Measurements from ENCODE around the gene DPCD. TPM values are rescaled to one million over a fixed set of nuclear protein-coding genes. Genes with fewer than 3 reads are reported as not detected.

The DPCD gene
- total RNA-seq, 2 donors from 2014 or later = 23.9 to 66.1 TPM

GRCh38 chr10:101571271-101571925 is 16.7 kb upstream of the DPCD start:
- H3K4me3 ChIP-seq = no peak overlapping the region
- no peaks in the 10 kb centered on the region for H3K9me3 ChIP-seq
- no peak for DNase-seq (ENCODE audit: low spot score)
- H3K27me3 ChIP-seq (replicated peaks; ENCODE audit: insufficient read depth) = peaks cover 4% of the 10 kb centered on the region
- no peaks in the 10 kb centered on the region for H3K36me3 ChIP-seq
- WGBS = 74% methylated on average over 7 of the region's 8 CpGs
- H3K27ac ChIP-seq = no peak overlapping the region
- H3K4me1 ChIP-seq (replicated peaks) = no peaks in the 10 kb centered on the region
- intact Hi-C loops (cut with DNase I) = loop anchor here (5.0 kb wide), 1 partner anchor 409 kb away; no protein-coding TSS in a partner anchor
- no peak for TF ChIP-seq CTCF (IDR thresholded peaks at IDR 0.05)

GRCh38 chr10:101572126-101572525 is 16.0 kb upstream of the DPCD start:
- no peaks in the 10 kb centered on the region for H3K4me1 ChIP-seq (replicated peaks)
- WGBS = 80% methylated on average over 7 of the region's 7 CpGs
- H3K27ac ChIP-seq = no peak overlapping the region
- no peak for TF ChIP-seq POLR2AphosphoS5 (IDR thresholded peaks at IDR 0.05)
- no peak for TF ChIP-seq POLR2A (IDR thresholded peaks at IDR 0.05)
- TF ChIP-seq CTCF (IDR thresholded peaks at IDR 0.05) = no peak
- intact Hi-C loops (cut with DNase I) = loop anchor here (5.0 kb wide), 1 partner anchor 410 kb away; no protein-coding TSS in a partner anchor
- DNase-seq (ENCODE audit: low spot score) = no peak
- no peaks in the 10 kb centered on the region for H3K27me3 ChIP-seq (replicated peaks; ENCODE audit: insufficient read depth)
- H3K9me3 ChIP-seq = no peaks in the 10 kb centered on the region
- no peaks in the 10 kb centered on the region for H3K36me3 ChIP-seq
- H3K4me3 ChIP-seq = no peak overlapping the region

- Histone ChIP-seq H3K4me1 (replicated peaks) (no peaks in the 10 kb centered on the region), H3K27me3 (replicated peaks; ENCODE audit: insufficient read depth) (no peaks in the 10 kb centered on the region), H3K36me3 (no peaks in the 10 kb centered on the region), H3K27ac (no peak overlapping the region), H3K4me3 (no peak overlapping the region), H3K9me3 (no peaks in the 10 kb centered on the region)
- DNase-seq (ENCODE audit: low spot score) = no peak
- intact Hi-C loops (cut with DNase I) = loop anchor here (5.0 kb wide), 1 partner anchor 410 kb away; no protein-coding TSS in a partner anchor
- TF ChIP-seq POLR2AphosphoS5 (IDR thresholded peaks at IDR 0.05) (no peak), POLR2A (IDR thresholded peaks at IDR 0.05) (no peak), CTCF (IDR thresholded peaks at IDR 0.05) (no peak)
- WGBS = 100% methylated on average over 2 of the region's 2 CpGs
Observed at GRCh38 chr10:101572785-101573184, 15.3 kb upstream of the DPCD start.

GRCh38 chr10:101573885-101574753 is 14.0 kb upstream of the DPCD start:
- intact Hi-C loops (cut with DNase I) = loop anchor here (5.0 kb wide), 1 partner anchor 412 kb away; no protein-coding TSS in a partner anchor
- TF ChIP-seq POLR2AphosphoS5 (IDR thresholded peaks at IDR 0.05) (no peak), POLR2A (IDR thresholded peaks at IDR 0.05) (no peak), CTCF (IDR thresholded peaks at IDR 0.05) (no peak)

More at GRCh38 chr10:101573885-101574753, 14.0 kb upstream of the DPCD start:
- Histone ChIP-seq H3K4me1 (replicated peaks) (no peaks in the 10 kb centered on the region), H3K27me3 (replicated peaks; ENCODE audit: insufficient read depth) (no peaks in the 10 kb centered on the region), H3K4me3 (no peak overlapping the region), H3K36me3 (peaks cover 0 to 5% of the 10 kb centered on the region in 2 donors), H3K27ac (no peak overlapping the region), H3K9me3 (no peaks in the 10 kb centered on the region)
- no peak for DNase-seq (ENCODE audit: low spot score)
- 58% methylated on average over 25 of the region's 25 CpGs for WGBS
